GM23338 (cell line): ENCODE results near the gene FANCL. TPM values are rescaled to one million over a fixed set of nuclear protein-coding genes. Genes with fewer than 3 reads are reported as not detected.

Source experiments
- ATAC-seq: fragments of 200-7000 bp; cut with Tn5 transposase; 3 replicates; pipeline ENCODE4 v1.9.1; 2020
- DNase-seq: peaks from one replicate; pipeline ENCODE4 v3.0.0-alpha.2; 2015; ENCODE audit warnings: low spot score
- H2AFZ ChIP-seq: fragments of 200-600 bp; sonication (generic); 2 replicates; pipeline ENCODE4 v1.8.0; 2016; ENCODE audit warnings: antibody characterized with exemption, mild to moderate bottlenecking, moderate library complexity
- H3F3A ChIP-seq: fragments of 200-600 bp; sonication (generic); replicated peaks from 2 replicates; pipeline ENCODE4 v1.8.0; 2017; ENCODE audit warnings: antibody characterized with exemption, mixed run types, low read depth
- H3K27ac ChIP-seq: fragments of 200-600 bp; sonication (generic); 2 replicates; pipeline ENCODE4 v1.6.1; 2016; ENCODE audit warnings: low read depth
- H3K27me3 ChIP-seq: fragments of 200-600 bp; sonication (generic); 2 replicates; pipeline ENCODE4 v1.8.0; 2016; ENCODE audit warnings: mild to moderate bottlenecking, mixed run types, moderate library complexity; ENCODE audit not compliant: insufficient read depth
- H3K36me3 ChIP-seq: fragments of 200-600 bp; sonication (generic); 2 replicates; pipeline ENCODE4 v1.8.0; 2016; ENCODE audit warnings: mild to moderate bottlenecking; ENCODE audit not compliant: insufficient read depth
- H3K4me1 ChIP-seq: fragments of 200-600 bp; sonication (generic); 2 replicates; pipeline ENCODE4 v1.8.0; 2016; ENCODE audit warnings: mild to moderate bottlenecking, moderate library complexity; ENCODE audit not compliant: insufficient read depth
- H3K4me2 ChIP-seq: fragments of 200-600 bp; sonication (generic); 2 replicates; pipeline ENCODE4 v1.7.1; 2017; ENCODE audit warnings: mixed run types
- H3K4me3 ChIP-seq: fragments of 200-600 bp; sonication (generic); 2 replicates; pipeline ENCODE4 v1.6.1; 2016; ENCODE audit warnings: mixed run types
- H3K79me2 ChIP-seq: fragments of 200-600 bp; sonication (generic); replicated peaks from 2 replicates; pipeline ENCODE4 v1.8.0; 2017; ENCODE audit warnings: mild to moderate bottlenecking; ENCODE audit not compliant: insufficient read depth
- H3K9me2 ChIP-seq: fragments of 200-600 bp; sonication (generic); 2 replicates; pipeline ENCODE4 v1.8.0; 2017; ENCODE audit not compliant: insufficient read depth
- H4K20me1 ChIP-seq: fragments of 200-600 bp; sonication (generic); replicated peaks from 2 replicates; pipeline ENCODE4 v1.8.0; 2017; ENCODE audit warnings: mild to moderate bottlenecking; ENCODE audit not compliant: insufficient read depth
- H3K27ac Mint-ChIP-seq: 2 replicates; pipeline ENCODE4 v1.8.0; 2020; ENCODE audit warnings: inconsistent platforms, mild to moderate bottlenecking, moderate library complexity, mixed read lengths
- H3K27me3 Mint-ChIP-seq: 3 replicates; pipeline ENCODE4 v1.8.0; 2022; ENCODE audit warnings: low read depth, mild to moderate bottlenecking, moderate library complexity, mixed read lengths, inconsistent platforms; ENCODE audit not compliant: insufficient read depth, poor library complexity
- H3K36me3 Mint-ChIP-seq: 3 replicates; pipeline ENCODE4 v1.8.0; 2021; ENCODE audit warnings: low read depth, mild to moderate bottlenecking, inconsistent platforms, moderate library complexity, mixed read lengths
- H3K4me1 Mint-ChIP-seq: 3 replicates; pipeline ENCODE4 v1.8.0; 2020; ENCODE audit warnings: mild to moderate bottlenecking, inconsistent platforms, mixed read lengths
- H3K4me3 Mint-ChIP-seq: 3 replicates; pipeline ENCODE4 v1.8.0; 2021; ENCODE audit warnings: moderate library complexity, mild to moderate bottlenecking, inconsistent platforms, mixed read lengths
- H3K9me3 Mint-ChIP-seq: 3 replicates; pipeline ENCODE4 v1.8.0; 2020; ENCODE audit warnings: moderate library complexity, mild to moderate bottlenecking, inconsistent platforms, mixed read lengths
- CREB1 ChIP-seq: fragments of 250-450 bp; sonication (Bioruptor Pico); IDR thresholded peaks from 2 replicates; pipeline ENCODE4 v1.5.0; 2020; ENCODE audit warnings: low read depth, mild to moderate bottlenecking, moderate library complexity
- ETS1 ChIP-seq: IDR thresholded peaks from 2 replicates; pipeline ENCODE4 v1.6.1; 2016; ENCODE audit warnings: antibody characterized with exemption
- EZH2 ChIP-seq: fragments of 200-600 bp; sonication (generic); IDR thresholded peaks from one replicate; pipeline ENCODE4 v1.8.0; 2017; ENCODE audit warnings: antibody characterized with exemption, mild to moderate bottlenecking, low read depth; ENCODE audit not compliant: unreplicated experiment
- JUNB ChIP-seq: IDR thresholded peaks from one replicate; pipeline ENCODE4 v1.6.1; 2016; ENCODE audit warnings: antibody characterized with exemption; ENCODE audit not compliant: unreplicated experiment
- POLR2AphosphoS5 ChIP-seq: IDR thresholded peaks from 2 replicates; pipeline ENCODE4 v1.6.1; 2016; ENCODE audit warnings: antibody characterized with exemption, low read depth
- REST ChIP-seq: IDR thresholded peaks from one replicate; pipeline ENCODE4 v1.6.1; 2018; ENCODE audit warnings: antibody characterized with exemption; ENCODE audit not compliant: unreplicated experiment
- STAT1 ChIP-seq: IDR thresholded peaks from one replicate; pipeline ENCODE4 v1.6.1; 2016; ENCODE audit warnings: antibody characterized with exemption; ENCODE audit not compliant: unreplicated experiment
- ZNF114 ChIP-seq: fragments of 250-450 bp; sonication (Bioruptor Pico); IDR thresholded peaks from 2 replicates; pipeline ENCODE4 v1.5.0; 2020; ENCODE audit warnings: mild to moderate bottlenecking, moderate library complexity
- ZNF331 ChIP-seq: fragments of 250-450 bp; sonication (Bioruptor Pico); IDR thresholded peaks from 2 replicates; pipeline ENCODE4 v1.5.0; 2020; ENCODE audit warnings: low read depth, mild to moderate bottlenecking, moderate library complexity
- polyA plus RNA-seq: library from polyadenylated mRNA; unstranded; fragments of >200 nt; fragmentation: Nextera tagmentation; extraction: Ambion mirVana; gene quantifications from 2 replicates; pipeline ENCODE4 v1.2.1, GENCODE V29; 2016
- total RNA-seq: library from RNA; depleted of rRNA; stranded (reverse); fragments of >200 nt; shearing (Covaris generic); gene quantifications from 2 replicates; pipeline ENCODE4 v1.2.3, GENCODE V29; 2014
- TF ChIP-seq, protein P1 (sequence below), 2 experiments: fragments of 200-600 bp in 1 of 2; sonication (generic) in 1 of 2; conservative IDR thresholded peaks; 2 replicates each; pipeline versions ENCODE4 v1.5.1 to v1.6.1; 2016 to 2017; ENCODE audit warnings: antibody characterized with exemption in 2 of 2, low read depth in 2 of 2, mild to moderate bottlenecking in 2 of 2, moderate library complexity in 1 of 2
- TF ChIP-seq, protein P2 (sequence below): fragments of 250-450 bp; sonication (Bioruptor Pico); IDR thresholded peaks from 2 replicates; pipeline ENCODE4 v1.5.0; 2020; ENCODE audit warnings: mild to moderate bottlenecking, moderate library complexity

FANCL gene
- total and polyA plus RNA-seq, 2 experiments from 2014 or later, result 90.4 to 97.8 TPM

DNA sequence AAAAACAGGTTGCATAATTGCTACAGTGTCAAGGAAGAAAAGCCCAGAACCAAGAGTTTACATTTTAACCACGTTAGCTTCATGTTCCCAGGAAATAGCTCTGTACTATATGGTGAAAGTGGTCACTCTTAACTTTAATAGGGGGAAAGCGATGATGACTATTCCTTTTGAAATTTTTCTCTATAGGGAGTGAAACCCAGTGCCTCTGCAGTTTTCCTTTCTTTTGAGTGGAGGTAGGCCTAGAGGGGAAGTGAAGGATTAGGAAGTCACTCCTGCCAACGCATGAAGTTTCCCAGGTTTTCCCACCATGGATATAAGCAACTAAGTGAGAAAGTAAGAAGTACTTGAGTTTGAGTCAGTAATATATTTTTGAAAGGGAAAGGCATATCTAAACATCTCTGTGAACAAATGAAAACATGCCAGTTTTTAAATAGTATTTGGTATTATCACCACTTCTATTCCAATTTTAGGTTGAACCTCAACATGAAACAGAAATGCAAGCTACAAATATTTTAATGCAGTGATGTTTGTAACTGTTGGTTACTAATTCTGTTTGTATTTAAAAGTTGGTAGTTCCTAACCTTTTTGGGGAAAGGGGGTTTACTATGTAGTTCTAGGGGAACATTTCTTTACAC is 102.6 kb downstream of the FANCL start:
- no peak for ATAC-seq
- H3K9me2 ChIP-seq, result no peaks in the 10 kb centered on the region
- H3K27ac Mint-ChIP-seq, result no peak overlapping the region; the same call in 1 of the 2 replicates
- H3K4me1 Mint-ChIP-seq, result peaks cover 10% of the 10 kb centered on the region; the same call in 2 of the 3 replicates
- no peak overlapping the region for H3K27ac ChIP-seq
- no peaks in the 10 kb centered on the region for H3F3A ChIP-seq
- peak; percentile 3 for DNase-seq
- peaks cover 9% of the 10 kb centered on the region; the same call in 2 of the 3 replicates for H3K36me3 Mint-ChIP-seq
- H3K4me3 Mint-ChIP-seq, result no peak overlapping the region
- H3K4me3 ChIP-seq, result no peak overlapping the region
- no peak overlapping the region for H3K4me2 ChIP-seq
- H3K27me3 ChIP-seq, result no peaks in the 10 kb centered on the region
- H3K9me3 Mint-ChIP-seq, result no peaks in the 10 kb centered on the region; the same call in 2 of the 3 replicates
- no peaks in the 10 kb centered on the region; the same call in 1 of the 2 replicates for H3K36me3 ChIP-seq
- H2AFZ ChIP-seq, result no peak overlapping the region
- no peak for TF ChIP-seq POLR2AphosphoS5
- TF ChIP-seq ETS1, result no peak
- TF ChIP-seq, protein P1, sequence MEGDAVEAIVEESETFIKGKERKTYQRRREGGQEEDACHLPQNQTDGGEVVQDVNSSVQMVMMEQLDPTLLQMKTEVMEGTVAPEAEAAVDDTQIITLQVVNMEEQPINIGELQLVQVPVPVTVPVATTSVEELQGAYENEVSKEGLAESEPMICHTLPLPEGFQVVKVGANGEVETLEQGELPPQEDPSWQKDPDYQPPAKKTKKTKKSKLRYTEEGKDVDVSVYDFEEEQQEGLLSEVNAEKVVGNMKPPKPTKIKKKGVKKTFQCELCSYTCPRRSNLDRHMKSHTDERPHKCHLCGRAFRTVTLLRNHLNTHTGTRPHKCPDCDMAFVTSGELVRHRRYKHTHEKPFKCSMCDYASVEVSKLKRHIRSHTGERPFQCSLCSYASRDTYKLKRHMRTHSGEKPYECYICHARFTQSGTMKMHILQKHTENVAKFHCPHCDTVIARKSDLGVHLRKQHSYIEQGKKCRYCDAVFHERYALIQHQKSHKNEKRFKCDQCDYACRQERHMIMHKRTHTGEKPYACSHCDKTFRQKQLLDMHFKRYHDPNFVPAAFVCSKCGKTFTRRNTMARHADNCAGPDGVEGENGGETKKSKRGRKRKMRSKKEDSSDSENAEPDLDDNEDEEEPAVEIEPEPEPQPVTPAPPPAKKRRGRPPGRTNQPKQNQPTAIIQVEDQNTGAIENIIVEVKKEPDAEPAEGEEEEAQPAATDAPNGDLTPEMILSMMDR (conservative IDR thresholded peaks at IDR 0.05; ENCODE audit: low read depth in 2 of 2), result no peak
- no peak for TF ChIP-seq ZNF114
- no peak for TF ChIP-seq CREB1
- TF ChIP-seq STAT1, result no peak
- no peak for TF ChIP-seq REST
- TF ChIP-seq ZNF331 (CRISPR knock-in tag), result no peak
- TF ChIP-seq, protein P2, sequence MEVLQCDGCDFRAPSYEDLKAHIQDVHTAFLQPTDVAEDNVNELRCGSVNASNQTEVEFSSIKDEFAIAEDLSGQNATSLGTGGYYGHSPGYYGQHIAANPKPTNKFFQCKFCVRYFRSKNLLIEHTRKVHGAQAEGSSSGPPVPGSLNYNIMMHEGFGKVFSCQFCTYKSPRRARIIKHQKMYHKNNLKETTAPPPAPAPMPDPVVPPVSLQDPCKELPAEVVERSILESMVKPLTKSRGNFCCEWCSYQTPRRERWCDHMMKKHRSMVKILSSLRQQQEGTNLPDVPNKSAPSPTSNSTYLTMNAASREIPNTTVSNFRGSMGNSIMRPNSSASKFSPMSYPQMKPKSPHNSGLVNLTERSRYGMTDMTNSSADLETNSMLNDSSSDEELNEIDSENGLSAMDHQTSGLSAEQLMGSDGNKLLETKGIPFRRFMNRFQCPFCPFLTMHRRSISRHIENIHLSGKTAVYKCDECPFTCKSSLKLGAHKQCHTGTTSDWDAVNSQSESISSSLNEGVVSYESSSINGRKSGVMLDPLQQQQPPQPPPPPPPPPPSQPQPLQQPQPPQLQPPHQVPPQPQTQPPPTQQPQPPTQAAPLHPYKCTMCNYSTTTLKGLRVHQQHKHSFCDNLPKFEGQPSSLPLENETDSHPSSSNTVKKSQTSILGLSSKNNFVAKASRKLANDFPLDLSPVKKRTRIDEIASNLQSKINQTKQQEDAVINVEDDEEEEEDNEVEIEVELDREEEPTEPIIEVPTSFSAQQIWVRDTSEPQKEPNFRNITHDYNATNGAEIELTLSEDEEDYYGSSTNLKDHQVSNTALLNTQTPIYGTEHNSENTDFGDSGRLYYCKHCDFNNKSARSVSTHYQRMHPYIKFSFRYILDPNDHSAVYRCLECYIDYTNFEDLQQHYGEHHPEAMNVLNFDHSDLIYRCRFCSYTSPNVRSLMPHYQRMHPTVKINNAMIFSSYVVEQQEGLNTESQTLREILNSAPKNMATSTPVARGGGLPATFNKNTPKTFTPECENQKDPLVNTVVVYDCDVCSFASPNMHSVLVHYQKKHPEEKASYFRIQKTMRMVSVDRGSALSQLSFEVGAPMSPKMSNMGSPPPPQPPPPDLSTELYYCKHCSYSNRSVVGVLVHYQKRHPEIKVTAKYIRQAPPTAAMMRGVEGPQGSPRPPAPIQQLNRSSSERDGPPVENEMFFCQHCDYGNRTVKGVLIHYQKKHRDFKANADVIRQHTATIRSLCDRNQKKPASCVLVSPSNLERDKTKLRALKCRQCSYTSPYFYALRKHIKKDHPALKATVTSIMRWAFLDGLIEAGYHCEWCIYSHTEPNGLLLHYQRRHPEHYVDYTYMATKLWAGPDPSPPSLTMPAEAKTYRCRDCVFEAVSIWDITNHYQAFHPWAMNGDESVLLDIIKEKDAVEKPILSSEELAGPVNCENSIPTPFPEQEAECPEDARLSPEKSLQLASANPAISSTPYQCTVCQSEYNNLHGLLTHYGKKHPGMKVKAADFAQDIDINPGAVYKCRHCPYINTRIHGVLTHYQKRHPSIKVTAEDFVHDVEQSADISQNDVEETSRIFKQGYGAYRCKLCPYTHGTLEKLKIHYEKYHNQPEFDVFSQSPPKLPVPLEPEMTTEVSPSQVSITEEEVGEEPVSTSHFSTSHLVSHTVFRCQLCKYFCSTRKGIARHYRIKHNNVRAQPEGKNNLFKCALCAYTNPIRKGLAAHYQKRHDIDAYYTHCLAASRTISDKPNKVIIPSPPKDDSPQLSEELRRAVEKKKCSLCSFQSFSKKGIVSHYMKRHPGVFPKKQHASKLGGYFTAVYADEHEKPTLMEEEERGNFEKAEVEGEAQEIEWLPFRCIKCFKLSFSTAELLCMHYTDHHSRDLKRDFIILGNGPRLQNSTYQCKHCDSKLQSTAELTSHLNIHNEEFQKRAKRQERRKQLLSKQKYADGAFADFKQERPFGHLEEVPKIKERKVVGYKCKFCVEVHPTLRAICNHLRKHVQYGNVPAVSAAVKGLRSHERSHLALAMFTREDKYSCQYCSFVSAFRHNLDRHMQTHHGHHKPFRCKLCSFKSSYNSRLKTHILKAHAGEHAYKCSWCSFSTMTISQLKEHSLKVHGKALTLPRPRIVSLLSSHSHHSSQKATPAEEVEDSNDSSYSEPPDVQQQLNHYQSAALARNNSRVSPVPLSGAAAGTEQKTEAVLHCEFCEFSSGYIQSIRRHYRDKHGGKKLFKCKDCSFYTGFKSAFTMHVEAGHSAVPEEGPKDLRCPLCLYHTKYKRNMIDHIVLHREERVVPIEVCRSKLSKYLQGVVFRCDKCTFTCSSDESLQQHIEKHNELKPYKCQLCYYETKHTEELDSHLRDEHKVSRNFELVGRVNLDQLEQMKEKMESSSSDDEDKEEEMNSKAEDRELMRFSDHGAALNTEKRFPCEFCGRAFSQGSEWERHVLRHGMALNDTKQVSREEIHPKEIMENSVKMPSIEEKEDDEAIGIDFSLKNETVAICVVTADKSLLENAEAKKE (CRISPR knock-in tag), result no peak
- no peak for TF ChIP-seq JUNB
- no peak for TF ChIP-seq EZH2
- H3K27me3 Mint-ChIP-seq, result no peaks in the 10 kb centered on the region
- no peaks in the 10 kb centered on the region for H3K4me1 ChIP-seq
- H4K20me1 ChIP-seq, result no peaks in the 10 kb centered on the region
- no peaks in the 10 kb centered on the region for H3K79me2 ChIP-seq
